ENCODE data around the gene CLRN2.

- no peak for TF ChIP-seq EZH2 (IDR thresholded peaks at IDR 0.05; ENCODE audit: borderline replicate concordance, low read length)
- no peak for TF ChIP-seq CTCF (conservative IDR thresholded peaks at IDR 0.05 in 1 of 2, IDR thresholded peaks at IDR 0.05 in 1 of 2; ENCODE audit: extremely low read depth in 1 of 2, insufficient read depth in 1 of 2, low read depth in 1 of 2, low read length in 2 of 2)
Measured at GRCh38 chr4:17504081-17504480, 10.9 kb upstream of the CLRN2 start.

All from mammary epithelial cell (primary cell).